GM21528 (cell line): ENCODE measurements around the gene TPRN.

Experiments
- ATAC-seq: cut with Tn5 transposase; IDR thresholded peaks from one replicate; pipeline ENCODE4 v1.9.1; 2021; ENCODE audit warnings: mild to moderate bottlenecking, moderate library complexity; ENCODE audit not compliant: unreplicated experiment, low FRiP score

TPRN gene

DNA sequence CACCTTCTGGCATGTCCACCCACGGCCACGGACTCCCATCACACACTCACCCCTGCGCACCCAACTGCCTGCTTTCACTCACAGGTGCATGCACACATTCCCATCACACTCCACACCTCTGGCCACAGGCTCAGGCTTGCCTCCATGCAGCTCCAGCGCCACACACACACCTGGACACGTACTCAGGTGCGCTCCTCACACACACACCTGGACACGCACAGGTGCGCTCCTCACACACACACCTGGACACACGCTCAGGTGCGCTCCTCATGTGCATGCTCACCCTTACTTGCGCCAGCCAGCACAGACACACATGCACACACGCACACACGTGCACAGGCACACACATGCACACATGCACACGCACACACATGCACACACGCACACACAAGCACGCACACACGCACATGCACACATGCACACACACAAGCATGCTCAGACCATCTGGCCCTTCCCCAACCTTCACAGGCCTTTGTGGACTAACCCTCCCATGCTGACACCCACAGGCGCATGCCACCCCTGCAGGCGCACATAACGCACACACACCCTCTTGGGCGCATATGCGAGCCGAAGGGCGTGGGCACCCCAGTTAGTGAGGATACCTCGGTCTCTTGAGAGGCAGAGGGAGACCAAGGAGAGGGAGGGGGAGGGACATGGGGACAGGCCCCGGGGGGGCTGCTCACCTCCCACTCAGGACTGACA, 53.3 kb downstream of the TPRN start:
- no peak for ATAC-seq

DNA sequence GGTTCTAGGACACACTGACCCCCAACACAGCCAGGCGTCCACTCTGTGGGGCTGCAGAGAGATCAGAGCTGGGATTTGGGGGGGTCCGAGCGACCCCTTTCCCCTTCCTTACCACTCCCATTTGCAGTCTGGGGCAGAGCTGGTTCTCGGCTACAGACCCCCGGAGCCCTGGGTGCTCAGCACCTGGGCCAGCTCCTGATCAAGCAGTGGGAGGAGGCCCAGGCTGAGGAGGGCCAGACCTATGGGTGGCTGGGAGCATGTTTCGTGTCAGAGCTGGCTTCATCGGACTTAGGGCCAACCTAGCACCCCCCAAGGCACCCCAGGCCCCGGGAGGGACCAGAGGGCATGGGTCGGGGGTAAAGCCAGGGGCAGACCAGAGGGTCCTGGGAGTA, 54.0 kb downstream of the TPRN start:
- ATAC-seq: no peak

DNA sequence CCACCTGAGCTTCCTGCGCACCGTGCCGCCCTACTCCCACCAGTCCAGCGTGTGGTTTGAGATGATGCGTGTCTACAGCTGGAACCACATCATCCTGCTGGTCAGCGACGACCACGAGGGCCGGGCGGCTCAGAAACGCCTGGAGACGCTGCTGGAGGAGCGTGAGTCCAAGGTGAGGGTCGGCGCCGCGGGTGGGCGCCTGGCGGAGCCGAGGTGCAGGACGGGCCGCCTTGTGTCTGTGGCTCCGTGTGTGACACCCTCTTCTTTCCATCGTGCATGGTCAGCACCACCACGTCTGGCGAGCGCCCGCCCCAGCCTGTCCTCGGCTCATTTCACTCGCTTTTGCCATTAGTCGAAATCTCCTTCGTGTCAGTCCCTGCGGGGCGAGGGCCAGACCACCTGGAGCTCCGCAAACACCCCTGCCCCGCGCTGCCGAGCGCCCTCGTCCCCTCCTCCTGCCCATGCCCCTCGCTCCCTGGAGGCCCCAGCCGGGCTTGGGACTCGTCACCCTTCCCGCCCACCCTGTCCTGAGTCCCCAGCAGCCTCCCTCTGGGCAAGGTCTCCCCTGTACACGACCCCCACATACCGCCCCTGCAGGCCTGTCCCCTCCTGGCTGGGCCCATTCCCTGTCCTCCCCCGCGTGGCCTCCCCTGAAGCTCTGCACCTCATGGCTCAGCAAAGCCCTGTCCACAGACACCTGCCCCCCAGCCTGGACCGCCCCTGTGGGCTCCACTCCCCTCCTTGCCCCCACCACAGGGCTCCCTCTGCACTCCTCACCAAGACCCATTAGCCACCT, 54.6 kb downstream of the TPRN start:
- ATAC-seq: no peak

DNA sequence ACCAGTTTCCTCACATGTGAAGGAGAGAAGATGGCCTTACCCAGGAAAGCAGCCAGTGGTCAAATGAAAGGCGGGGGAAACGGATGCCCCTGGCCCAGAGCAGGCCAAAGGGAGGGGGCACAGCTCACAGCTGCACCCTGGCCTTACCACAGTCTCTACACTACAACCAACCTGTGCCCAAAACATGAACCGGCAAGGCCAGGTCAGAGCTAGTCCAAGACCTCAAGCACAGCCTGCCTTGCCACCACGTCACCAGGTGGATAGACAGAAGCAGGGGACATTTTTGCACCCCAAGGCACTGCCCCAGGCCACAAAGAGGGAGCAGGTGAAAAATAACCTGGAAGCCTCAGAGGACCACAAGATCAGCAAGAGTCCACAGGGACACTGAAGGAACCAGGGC, 57.1 kb downstream of the TPRN start:
- ATAC-seq: no peak

DNA sequence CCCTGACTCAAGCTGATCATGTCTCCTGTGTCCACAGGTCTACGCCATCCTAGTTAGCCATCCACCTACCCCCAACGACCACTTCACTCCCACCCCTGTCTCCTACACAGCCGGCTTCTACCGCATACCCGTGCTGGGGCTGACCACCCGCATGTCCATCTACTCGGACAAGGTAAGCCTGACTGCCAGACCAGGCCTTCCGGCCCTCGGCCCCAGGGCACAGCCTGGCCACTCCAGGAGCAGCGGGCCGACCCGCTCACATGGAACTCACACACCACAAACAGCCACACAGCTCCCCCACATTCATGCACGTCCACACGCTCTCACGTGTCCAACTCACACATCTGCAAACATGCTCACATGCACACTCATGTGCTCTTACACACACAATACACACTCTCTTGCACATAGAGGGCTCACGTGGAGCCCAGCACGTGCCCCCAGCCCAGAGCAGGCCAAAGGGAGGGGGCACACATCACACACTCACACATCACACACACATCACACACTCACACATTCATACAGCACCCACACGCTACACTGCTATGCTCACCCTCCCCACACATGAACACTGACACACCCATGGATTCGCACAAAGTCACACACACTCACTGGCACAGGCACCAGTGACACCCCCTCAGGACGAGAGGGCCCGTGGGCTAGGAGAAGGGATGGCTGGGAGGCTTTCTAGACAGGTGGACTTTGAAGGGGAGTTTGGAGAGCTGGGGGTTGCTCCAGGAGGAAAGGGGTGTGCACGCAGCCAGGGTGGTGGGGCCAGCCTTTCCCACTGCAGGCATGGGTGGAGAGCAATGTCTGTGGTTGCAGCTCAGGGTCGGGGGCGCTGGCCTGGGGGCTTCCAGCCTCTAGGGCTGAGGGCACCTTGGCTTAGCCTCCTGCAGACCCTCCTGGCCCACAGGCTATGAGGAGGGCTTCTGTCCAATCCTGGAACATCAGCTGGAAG, 58.3 kb downstream of the TPRN start:
- no peak for ATAC-seq
